Stimulated activated effector memory CD8-positive, alpha-beta T cell treated with anti-CD3 and anti-CD28 coated beads, Interleukin-12 subunit alpha, Interleukin-12 subunit beta, amount 100 ng/mL, for 72 hours (primary cell): ENCODE data around the gene DLG2.

Source experiments
- ATAC-seq: fragments of 150-1000 bp; cut with Tn5 transposase; 2 replicates; pipeline ENCODE4 v1.10.0; 2021
- DNase-seq, 2 donors: peaks; one replicate each; pipeline ENCODE4 v3.0.0; 2021 to 2022; ENCODE audit warnings: low spot score in 2 of 2
- H3K27ac Mint-ChIP-seq: one replicate; pipeline ENCODE4 v1.8.0; 2022; ENCODE audit warnings: mild to moderate bottlenecking, mixed read lengths
- H3K36me3 Mint-ChIP-seq: one replicate; pipeline ENCODE4 v1.8.0; 2022; ENCODE audit warnings: mild to moderate bottlenecking, mixed read lengths
- H3K4me1 Mint-ChIP-seq: one replicate; pipeline ENCODE4 v1.8.0; 2022; ENCODE audit warnings: mixed read lengths
- H3K4me3 Mint-ChIP-seq: one replicate; pipeline ENCODE4 v1.8.0; 2022; ENCODE audit warnings: mild to moderate bottlenecking, mixed read lengths
- H3K9me3 Mint-ChIP-seq: one replicate; pipeline ENCODE4 v1.8.0; 2022; ENCODE audit warnings: mixed read lengths

The DLG2 gene

DNA sequence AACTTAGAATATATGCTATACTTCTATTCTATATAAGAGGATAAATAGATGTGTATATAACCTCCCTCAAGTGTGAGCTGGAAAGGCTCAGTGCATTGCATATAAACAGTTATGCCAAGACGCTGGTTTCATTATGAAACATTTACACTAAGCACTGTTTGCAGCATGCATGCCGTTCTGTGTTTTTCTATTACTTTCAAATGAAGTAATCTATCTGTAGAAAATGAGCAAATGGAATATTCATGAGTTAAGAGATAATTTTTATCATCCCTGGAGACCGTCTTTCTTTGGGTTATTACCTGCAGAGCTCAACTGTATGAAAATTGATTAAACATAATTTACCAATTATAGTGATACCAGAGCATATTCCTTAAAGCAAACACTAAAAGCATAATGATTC lies 1415.2 kb downstream of the DLG2 start:
- Mint-ChIP-seq H3K4me3 (no peak overlapping the region), H3K4me1 (no peaks in the 10 kb centered on the region), H3K27ac (no peak overlapping the region), H3K36me3 (no peaks in the 10 kb centered on the region), H3K9me3 (peaks cover 13% of the 10 kb centered on the region)
- DNase-seq = no peak
- no peak for ATAC-seq

DNA sequence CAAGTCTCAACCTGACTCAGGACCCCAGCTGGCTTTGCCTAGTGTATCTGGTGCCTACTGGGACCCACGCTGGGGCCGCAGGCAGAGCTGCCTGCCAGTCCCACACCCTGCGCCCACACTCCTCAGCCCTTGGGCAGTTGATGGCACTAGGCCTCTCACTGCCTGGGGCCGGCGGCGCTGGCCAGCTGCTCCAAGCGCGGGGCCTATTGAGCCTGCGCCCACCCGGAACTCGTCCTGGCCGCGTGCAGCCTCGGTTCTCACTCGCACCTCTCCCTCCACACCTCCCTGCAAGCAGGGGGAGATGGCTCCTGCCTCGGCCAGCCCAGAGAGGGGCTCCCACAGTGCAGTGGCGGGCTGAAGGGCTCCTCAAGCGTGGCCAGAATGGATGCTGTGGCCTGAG lies 1432.4 kb downstream of the DLG2 start:
- Mint-ChIP-seq H3K9me3 (peaks cover 21% of the 10 kb centered on the region), H3K36me3 (no peaks in the 10 kb centered on the region), H3K27ac (no peak overlapping the region), H3K4me1 (no peaks in the 10 kb centered on the region), H3K4me3 (no peak overlapping the region)
- DNase-seq (no peak), ATAC-seq (no peak)

DNA sequence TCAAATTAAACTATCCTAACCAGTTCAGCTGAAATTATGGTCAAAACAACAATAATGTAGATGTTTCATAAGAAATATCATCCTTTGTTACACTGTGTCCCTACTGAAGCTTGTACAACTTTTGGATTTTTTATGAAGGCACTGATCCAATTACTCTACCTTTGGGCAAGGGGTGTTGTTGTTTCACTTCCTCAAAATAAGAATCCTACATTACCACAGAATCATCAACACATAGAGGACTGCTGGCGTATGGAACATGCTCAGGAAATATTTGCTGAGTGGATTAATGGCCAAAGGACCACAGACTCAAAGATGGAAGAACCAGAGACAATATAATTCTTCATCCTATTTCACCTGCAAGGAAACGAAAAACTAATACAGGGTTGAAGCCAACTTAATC lies 1433.4 kb downstream of the DLG2 start:
- ATAC-seq = no peak
- H3K27ac Mint-ChIP-seq = no peak overlapping the region
- no peak for DNase-seq
- H3K4me3 Mint-ChIP-seq = no peak overlapping the region
- peaks cover 25% of the 10 kb centered on the region for H3K9me3 Mint-ChIP-seq
- H3K4me1 Mint-ChIP-seq = no peaks in the 10 kb centered on the region
- H3K36me3 Mint-ChIP-seq = no peaks in the 10 kb centered on the region

DNA sequence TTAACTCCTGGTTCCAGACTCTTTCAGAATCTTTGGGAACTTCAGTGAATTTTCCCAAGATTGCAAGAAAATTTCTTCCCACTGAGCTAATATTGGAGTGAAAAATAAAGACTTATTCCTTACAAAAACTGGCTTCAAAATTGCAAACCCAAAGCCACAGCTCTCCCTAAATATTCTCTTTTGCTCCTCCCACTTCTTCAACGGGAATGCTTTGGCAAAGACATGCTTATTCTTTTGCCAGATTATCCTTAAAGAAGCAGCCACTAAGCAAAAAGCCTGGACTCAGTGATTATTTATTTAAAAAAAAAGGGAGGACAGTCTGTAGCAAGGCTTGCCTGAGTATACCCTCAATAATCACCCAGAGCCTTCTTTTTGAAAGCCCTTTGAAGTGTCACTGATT lies 1438.6 kb downstream of the DLG2 start:
- no peak for DNase-seq
- no peak for ATAC-seq
- Mint-ChIP-seq H3K4me1 (no peaks in the 10 kb centered on the region), H3K9me3 (peaks cover 14% of the 10 kb centered on the region), H3K36me3 (no peaks in the 10 kb centered on the region), H3K27ac (no peak overlapping the region), H3K4me3 (no peak overlapping the region)

DNA sequence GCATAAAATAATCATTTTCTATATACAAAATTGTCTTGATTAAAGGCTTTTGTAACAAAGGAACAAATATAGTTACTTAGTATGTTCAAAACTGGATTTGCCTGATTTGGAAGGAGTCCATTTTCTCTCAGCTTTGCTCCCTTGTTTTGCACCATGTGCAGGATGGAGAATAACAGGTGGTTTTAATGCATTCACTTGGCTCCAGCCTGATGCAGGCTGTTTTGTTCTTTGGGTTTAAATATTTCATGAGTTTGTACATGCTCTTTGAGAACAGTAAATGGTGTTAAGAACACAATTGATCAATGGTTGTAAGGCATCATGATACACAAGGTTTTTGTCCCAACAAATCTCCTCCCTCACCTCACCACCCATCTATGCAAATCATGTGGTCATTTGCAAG lies 1454.1 kb downstream of the DLG2 start:
- no peaks in the 10 kb centered on the region for H3K36me3 Mint-ChIP-seq
- H3K4me1 Mint-ChIP-seq = no peaks in the 10 kb centered on the region
- H3K4me3 Mint-ChIP-seq = no peak overlapping the region
- H3K27ac Mint-ChIP-seq = no peak overlapping the region
- ATAC-seq = no peak
- peaks cover 13% of the 10 kb centered on the region for H3K9me3 Mint-ChIP-seq
- DNase-seq = no peak

DNA sequence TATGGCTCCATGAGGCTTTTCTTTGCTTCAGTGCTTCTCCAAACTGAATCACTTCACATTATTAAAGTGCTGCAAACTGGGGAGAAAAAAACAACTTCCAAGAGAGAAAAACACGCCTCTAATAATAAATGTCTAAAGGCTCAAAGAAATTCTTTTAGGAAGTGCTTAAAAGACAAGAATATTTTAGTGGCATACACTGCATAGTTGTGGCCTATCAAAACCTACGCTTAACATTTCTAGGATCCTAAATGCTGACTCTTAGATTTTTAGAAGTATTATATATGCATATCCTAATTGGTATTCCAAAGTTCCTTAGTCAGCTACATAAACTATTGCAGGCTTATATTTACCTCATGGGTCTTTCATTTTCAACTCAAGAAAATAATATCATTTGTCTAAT lies 1462.0 kb downstream of the DLG2 start:
- DNase-seq = no peak
- Mint-ChIP-seq H3K27ac (no peak overlapping the region), H3K4me1 (no peaks in the 10 kb centered on the region), H3K9me3 (peaks cover 16% of the 10 kb centered on the region), H3K36me3 (no peaks in the 10 kb centered on the region), H3K4me3 (no peak overlapping the region)
- no peak for ATAC-seq

DNA sequence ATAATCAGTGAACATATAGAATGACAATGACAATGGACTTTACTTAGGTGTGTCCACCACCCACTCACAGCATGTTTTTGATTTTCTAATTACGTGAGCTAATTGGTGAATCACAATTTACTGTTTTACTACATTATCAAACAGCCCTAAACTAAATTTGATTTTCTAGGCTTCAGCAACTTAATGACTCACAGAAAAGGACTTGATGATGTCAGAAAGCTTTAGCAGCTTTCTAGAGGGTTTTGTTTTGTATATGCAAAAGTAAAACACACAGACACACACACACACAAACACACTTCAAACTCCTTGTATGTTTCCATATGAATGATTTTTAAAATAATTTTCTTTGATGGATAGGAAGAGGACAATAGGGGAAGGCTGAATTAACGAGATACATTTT lies 1462.4 kb downstream of the DLG2 start:
- ATAC-seq (no peak), DNase-seq (no peak)
- no peaks in the 10 kb centered on the region for H3K36me3 Mint-ChIP-seq
- no peak overlapping the region for H3K4me3 Mint-ChIP-seq
- H3K4me1 Mint-ChIP-seq = no peaks in the 10 kb centered on the region
- no peak overlapping the region for H3K27ac Mint-ChIP-seq
- peaks cover 19% of the 10 kb centered on the region for H3K9me3 Mint-ChIP-seq

DNA sequence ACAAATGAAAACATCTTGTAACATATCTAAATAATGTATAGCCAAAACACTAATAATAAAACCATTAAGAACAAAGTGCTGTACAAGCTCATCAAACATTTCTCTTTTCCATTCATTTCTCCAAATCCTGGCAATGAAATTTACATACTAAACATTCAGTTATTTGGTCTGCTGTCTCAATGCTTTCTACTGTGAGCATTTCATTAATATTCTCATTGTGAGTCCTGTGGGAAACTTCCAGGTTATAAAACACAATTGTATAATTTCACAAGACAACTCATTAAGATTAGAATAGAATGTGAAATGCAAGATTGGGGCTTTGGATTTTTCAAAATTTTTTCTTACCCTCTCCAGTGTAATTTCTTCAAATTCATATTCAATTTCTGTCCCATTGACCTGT lies 1464.0 kb downstream of the DLG2 start:
- DNase-seq (no peak), ATAC-seq (no peak)
- H3K9me3 Mint-ChIP-seq = peaks cover 24% of the 10 kb centered on the region
- H3K4me1 Mint-ChIP-seq = no peaks in the 10 kb centered on the region
- H3K36me3 Mint-ChIP-seq = no peaks in the 10 kb centered on the region
- no peak overlapping the region for H3K4me3 Mint-ChIP-seq
- no peak overlapping the region for H3K27ac Mint-ChIP-seq

DNA sequence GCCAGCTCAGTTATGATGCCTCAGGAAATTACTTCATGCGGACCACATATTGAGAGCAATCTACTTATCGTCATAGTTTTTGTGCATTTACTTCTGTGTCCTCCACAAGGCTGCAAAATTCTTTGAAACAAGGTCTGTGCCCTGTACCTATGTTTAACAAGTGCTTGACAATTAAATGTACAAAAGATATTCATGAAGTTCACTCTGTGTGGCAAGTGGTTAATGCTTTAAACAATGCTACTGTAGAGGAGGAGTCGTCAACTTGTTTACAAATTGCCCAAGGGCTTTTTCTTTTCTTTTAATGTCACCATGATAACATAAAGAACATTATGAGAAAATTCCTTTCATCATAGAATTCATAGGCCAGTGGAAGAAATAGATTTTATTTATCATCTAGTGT lies 1469.5 kb downstream of the DLG2 start:
- DNase-seq (no peak), ATAC-seq (no peak)
- no peaks in the 10 kb centered on the region for H3K36me3 Mint-ChIP-seq
- no peak overlapping the region for H3K27ac Mint-ChIP-seq
- H3K4me1 Mint-ChIP-seq = no peaks in the 10 kb centered on the region
- no peak overlapping the region for H3K4me3 Mint-ChIP-seq
- H3K9me3 Mint-ChIP-seq = peaks cover 29% of the 10 kb centered on the region

DNA sequence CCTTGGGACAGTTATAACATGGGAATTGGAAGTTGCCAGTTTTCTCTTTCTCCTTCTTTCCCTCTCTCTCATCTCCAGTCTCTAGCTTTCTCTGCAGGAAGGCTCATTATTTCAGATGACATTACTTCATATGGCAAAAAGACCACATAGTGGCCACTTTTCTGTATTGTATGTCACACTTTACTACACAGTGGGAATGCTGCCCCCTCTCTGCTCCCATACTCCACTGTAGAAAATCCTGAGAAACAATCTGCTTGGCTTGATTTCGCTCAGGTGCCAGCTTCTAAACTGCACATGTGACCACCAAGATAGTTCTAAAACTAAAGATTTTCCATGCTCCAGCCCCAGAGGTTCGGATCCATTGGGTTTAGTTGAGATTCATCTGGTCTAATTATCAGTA lies 1480.3 kb downstream of the DLG2 start:
- no peak for ATAC-seq
- no peak overlapping the region for H3K4me3 Mint-ChIP-seq

DNA sequence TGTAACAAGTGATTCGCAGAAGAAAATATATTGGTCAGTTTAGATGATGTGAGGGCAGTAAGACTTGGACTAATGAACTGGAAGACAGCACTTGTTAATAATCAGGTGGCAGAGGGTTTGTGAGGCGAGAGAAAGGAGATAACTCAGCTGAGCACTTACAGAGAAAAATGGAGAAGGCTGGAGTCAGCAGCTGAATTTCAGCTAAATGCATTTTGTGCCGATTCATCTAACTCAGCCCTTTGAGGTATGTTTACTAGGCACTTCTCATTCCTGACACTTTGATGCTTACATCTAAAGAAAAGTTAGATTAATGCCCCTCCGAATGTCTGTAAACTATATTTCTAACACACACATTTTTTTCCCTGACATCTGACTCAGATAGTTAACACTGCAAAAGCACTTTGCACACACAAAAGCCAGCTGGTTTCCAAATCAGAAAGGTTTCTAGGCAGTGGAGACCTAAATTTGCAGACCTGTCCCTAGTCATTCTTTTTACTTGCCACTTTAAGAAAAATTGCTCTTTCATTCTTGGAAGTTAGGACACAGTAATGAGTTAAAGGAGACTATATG lies 1481.4 kb downstream of the DLG2 start:
- DNase-seq = no peak
- no peaks in the 10 kb centered on the region for H3K4me1 Mint-ChIP-seq
- peaks cover 10% of the 10 kb centered on the region for H3K9me3 Mint-ChIP-seq
- H3K4me3 Mint-ChIP-seq = no peak overlapping the region
- no peaks in the 10 kb centered on the region for H3K36me3 Mint-ChIP-seq
- ATAC-seq = no peak
- no peak overlapping the region for H3K27ac Mint-ChIP-seq

More for the DNA sequence above, 1480.3 kb downstream of the DLG2 start:
- no peak overlapping the region for H3K27ac Mint-ChIP-seq
- H3K4me1 Mint-ChIP-seq = no peaks in the 10 kb centered on the region
- H3K9me3 Mint-ChIP-seq = peaks cover 16% of the 10 kb centered on the region
- H3K36me3 Mint-ChIP-seq = no peaks in the 10 kb centered on the region
- no peak for DNase-seq

DNA sequence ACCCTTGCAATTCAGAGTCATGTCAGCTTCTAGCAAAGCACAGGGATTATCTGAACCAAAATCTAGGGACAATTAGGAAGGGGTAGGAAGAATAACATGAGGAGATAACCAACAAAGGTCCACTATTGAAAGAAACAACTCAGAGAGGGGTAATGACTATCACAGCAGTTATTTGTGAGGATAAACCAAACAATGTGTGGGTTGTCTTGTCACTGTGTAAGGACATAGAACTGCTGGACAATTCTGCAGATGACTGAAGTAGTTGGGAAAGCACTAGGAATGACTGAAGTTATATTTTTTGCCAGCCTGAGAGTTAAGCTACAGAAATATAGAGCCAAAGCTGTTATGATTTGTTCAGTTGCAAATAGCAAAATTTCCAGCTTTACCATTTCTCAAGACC lies 1482.6 kb downstream of the DLG2 start:
- ATAC-seq = no peak
- no peaks in the 10 kb centered on the region for H3K4me1 Mint-ChIP-seq
- H3K36me3 Mint-ChIP-seq = no peaks in the 10 kb centered on the region
- H3K27ac Mint-ChIP-seq = no peak overlapping the region
- DNase-seq = no peak
- peaks cover 7% of the 10 kb centered on the region for H3K9me3 Mint-ChIP-seq
- H3K4me3 Mint-ChIP-seq = no peak overlapping the region

DNA sequence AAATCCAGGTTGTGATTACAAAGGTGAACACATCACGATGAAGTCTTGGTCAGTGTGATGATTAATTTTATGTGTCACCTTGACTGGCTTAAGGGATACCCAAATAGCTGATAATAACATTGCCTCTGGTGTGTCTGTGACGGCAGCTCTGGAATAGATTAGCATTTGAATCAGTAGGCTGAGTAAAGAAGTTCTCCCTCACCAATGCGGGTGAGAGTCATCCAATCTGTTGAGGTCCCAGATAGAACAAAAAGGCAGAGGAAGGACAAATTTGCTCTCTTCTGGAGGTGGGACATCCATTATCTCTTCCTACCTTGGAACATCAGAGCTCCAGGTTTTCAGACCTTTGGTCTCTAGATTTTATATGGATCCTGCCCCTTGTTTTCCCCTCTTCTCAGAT lies 1484.7 kb downstream of the DLG2 start:
- no peaks in the 10 kb centered on the region for H3K36me3 Mint-ChIP-seq
- no peak for DNase-seq
- no peak overlapping the region for H3K4me3 Mint-ChIP-seq
- H3K9me3 Mint-ChIP-seq = peaks cover 12% of the 10 kb centered on the region
- no peak for ATAC-seq
- no peak overlapping the region for H3K27ac Mint-ChIP-seq
- H3K4me1 Mint-ChIP-seq = no peaks in the 10 kb centered on the region

DNA sequence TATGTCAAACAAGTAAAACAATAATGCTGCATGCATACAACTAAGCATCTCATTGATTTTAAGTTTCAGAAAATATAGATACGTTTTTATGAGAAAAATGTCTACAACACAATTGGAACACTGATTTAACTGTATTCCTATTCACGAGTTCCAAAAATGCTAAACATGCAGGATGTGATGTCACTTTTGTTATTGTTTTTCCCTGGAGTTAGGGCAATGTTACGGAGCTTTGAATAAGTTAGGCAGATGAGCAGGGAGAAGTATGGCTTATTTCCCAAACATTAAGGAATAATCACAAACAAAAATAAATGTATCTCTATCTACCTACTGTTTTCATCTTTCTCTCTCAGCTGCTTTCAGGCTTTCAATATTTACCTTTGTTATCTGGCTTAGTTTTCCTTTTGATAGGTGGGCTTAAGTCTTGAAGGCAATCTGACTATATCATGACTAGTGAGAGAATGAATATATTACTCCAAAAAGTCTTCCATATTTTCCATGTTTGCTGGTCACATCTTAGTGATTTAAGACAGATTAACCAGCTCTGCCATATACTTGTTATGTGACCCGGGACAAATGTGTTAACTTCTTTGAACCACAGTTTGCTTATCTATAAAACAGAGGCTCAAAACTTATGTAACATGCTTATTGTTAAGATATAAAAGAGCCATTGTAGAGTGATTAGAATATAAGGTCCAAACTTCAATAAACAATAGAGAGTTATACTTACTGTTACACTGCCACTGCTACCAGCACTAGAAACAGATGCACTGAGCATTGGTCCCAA lies 1486.6 kb downstream of the DLG2 start:
- Mint-ChIP-seq H3K4me3 (no peak overlapping the region), H3K4me1 (no peaks in the 10 kb centered on the region)
- ATAC-seq = no peak

DNA sequence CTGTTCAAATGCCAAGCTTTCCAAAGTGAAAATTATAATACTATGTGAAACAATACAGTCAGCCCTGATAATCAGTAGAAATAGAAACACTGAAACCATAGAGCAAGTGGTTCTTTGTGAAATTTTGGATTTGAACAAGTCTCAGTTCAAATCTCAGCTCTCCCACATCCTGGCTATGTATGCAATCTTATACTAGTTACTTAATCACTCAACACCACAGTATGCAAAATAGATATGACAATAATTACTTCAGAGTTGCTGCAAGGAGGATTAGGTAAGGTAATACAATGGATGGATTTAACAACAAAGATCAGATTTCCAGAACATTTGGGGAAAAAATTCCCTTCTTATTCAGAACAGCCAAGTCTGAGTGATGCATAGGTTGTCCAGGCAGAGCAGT lies 1489.2 kb downstream of the DLG2 start:
- H3K27ac Mint-ChIP-seq = no peak overlapping the region
- no peaks in the 10 kb centered on the region for H3K36me3 Mint-ChIP-seq
- no peak overlapping the region for H3K4me3 Mint-ChIP-seq
- H3K9me3 Mint-ChIP-seq = peaks cover 14% of the 10 kb centered on the region
- ATAC-seq (no peak), DNase-seq (no peak)
- H3K4me1 Mint-ChIP-seq = no peaks in the 10 kb centered on the region

More for the DNA sequence above, 1486.6 kb downstream of the DLG2 start:
- peaks cover 16% of the 10 kb centered on the region for H3K9me3 Mint-ChIP-seq
- no peak for DNase-seq
- H3K36me3 Mint-ChIP-seq = no peaks in the 10 kb centered on the region
- H3K27ac Mint-ChIP-seq = no peak overlapping the region

DNA sequence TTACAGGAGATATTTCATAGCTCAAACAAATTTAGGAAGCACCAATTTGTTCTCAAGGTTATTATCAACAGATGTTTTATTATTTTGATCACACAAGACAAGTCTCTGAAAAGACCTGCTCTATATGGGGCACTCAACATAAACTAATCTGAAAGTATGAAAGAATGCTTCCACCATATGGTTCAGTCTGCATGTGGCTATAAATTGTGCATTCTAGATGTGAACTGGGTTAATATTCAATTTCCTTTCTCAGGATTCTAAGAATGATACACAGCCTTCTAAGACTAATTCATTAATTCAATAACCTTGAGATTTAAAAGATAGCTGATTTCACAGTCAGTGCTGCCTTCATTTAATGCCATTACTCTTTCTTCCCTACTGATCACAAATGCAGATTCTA lies 1489.6 kb downstream of the DLG2 start:
- no peak for DNase-seq
- H3K27ac Mint-ChIP-seq = no peak overlapping the region
- H3K4me1 Mint-ChIP-seq = no peaks in the 10 kb centered on the region
- ATAC-seq = no peak
- no peaks in the 10 kb centered on the region for H3K36me3 Mint-ChIP-seq
- peaks cover 14% of the 10 kb centered on the region for H3K9me3 Mint-ChIP-seq
- no peak overlapping the region for H3K4me3 Mint-ChIP-seq
